Measurements from ENCODE around the gene GRIN2C.

GRIN2C gene

GRCh38 chr17:74799097-74799496, 60.6 kb downstream of the GRIN2C start:
- DNase-seq (ENCODE audit: low read depth) = no peak

- no peak for DNase-seq (ENCODE audit: low read depth)
Observed at GRCh38 chr17:74798239-74798707, 61.4 kb downstream of the GRIN2C start.

GRCh38 chr17:74797824-74798223, 61.9 kb downstream of the GRIN2C start:
- DNase-seq (ENCODE audit: low read depth) = no peak

- DNase-seq (ENCODE audit: low read depth) = no peak
Observed at GRCh38 chr17:74796866-74797265, 62.8 kb downstream of the GRIN2C start.

- no peak for DNase-seq (ENCODE audit: low read depth)
Observed at GRCh38 chr17:74796211-74796610, 63.5 kb downstream of the GRIN2C start.

- DNase-seq (ENCODE audit: low read depth) = no peak
Observed at GRCh38 chr17:74795327-74796020, 64.2 kb downstream of the GRIN2C start.

GRCh38 chr17:74792586-74793105, 67.0 kb downstream of the GRIN2C start:
- no peak for DNase-seq (ENCODE audit: low read depth)
